ENCODE results near the gene IVNS1ABP.

The IVNS1ABP gene

GRCh38 chr1:185291159-185291558, 25.9 kb downstream of the IVNS1ABP start:
- no peak overlapping the region for H3K27ac ChIP-seq
- TF ChIP-seq ZFX (IDR thresholded peaks at IDR 0.05): no peak
- TF ChIP-seq CTCF (conservative IDR thresholded peaks at IDR 0.05): no peak

- TF ChIP-seq CTCF (conservative IDR thresholded peaks at IDR 0.05) (no peak), ZFX (IDR thresholded peaks at IDR 0.05) (no peak)
- no peak overlapping the region for H3K27ac ChIP-seq
Measured at GRCh38 chr1:185289880-185290279, 27.2 kb downstream of the IVNS1ABP start.

- TF ChIP-seq ZFX (IDR thresholded peaks at IDR 0.05): no peak
- TF ChIP-seq CTCF (conservative IDR thresholded peaks at IDR 0.05): no peak
- H3K27ac ChIP-seq: no peak overlapping the region
Measured at GRCh38 chr1:185288435-185288834, 28.6 kb downstream of the IVNS1ABP start.

- no peak overlapping the region for H3K27ac ChIP-seq
- no peak for TF ChIP-seq ZFX (IDR thresholded peaks at IDR 0.05)
- TF ChIP-seq CTCF (conservative IDR thresholded peaks at IDR 0.05): no peak
Measured at GRCh38 chr1:185287451-185287850, 29.6 kb downstream of the IVNS1ABP start.

GRCh38 chr1:185284533-185285276, 32.3 kb downstream of the IVNS1ABP start:
- TF ChIP-seq ZFX (IDR thresholded peaks at IDR 0.05): no peak
- TF ChIP-seq CTCF (conservative IDR thresholded peaks at IDR 0.05): no peak
- H3K27ac ChIP-seq: no peak overlapping the region

- no peak overlapping the region for H3K27ac ChIP-seq
- TF ChIP-seq ZFX (IDR thresholded peaks at IDR 0.05) (no peak), CTCF (conservative IDR thresholded peaks at IDR 0.05) (no peak)
Measured at GRCh38 chr1:185284116-185284515, 32.9 kb downstream of the IVNS1ABP start.

- no peak overlapping the region for H3K27ac ChIP-seq
- no peak for TF ChIP-seq CTCF (conservative IDR thresholded peaks at IDR 0.05)
- TF ChIP-seq ZFX (IDR thresholded peaks at IDR 0.05): no peak
Measured at GRCh38 chr1:185281245-185281644, 35.8 kb downstream of the IVNS1ABP start.

All from C4-2B (cell line).